NB4 (cell line): Measurements from ENCODE around the gene PHAF1.

Experiments
- POLR2A ChIP-seq: IDR thresholded peaks from 2 replicates; pipeline ENCODE4 v1.6.1; 2011; ENCODE audit warnings: mild to moderate bottlenecking; ENCODE audit not compliant: insufficient read length; ENCODE audit errors: extremely low read depth
- TF ChIP-seq, protein P1 (sequence below): IDR thresholded peaks from one replicate; pipeline ENCODE4 v1.5.1; 2012; ENCODE audit warnings: low read depth, low read length
- TF ChIP-seq, protein P2 (sequence below): IDR thresholded peaks from 2 replicates; pipeline ENCODE4 v1.6.1; 2011; ENCODE audit warnings: low read depth, low read length

DNA sequence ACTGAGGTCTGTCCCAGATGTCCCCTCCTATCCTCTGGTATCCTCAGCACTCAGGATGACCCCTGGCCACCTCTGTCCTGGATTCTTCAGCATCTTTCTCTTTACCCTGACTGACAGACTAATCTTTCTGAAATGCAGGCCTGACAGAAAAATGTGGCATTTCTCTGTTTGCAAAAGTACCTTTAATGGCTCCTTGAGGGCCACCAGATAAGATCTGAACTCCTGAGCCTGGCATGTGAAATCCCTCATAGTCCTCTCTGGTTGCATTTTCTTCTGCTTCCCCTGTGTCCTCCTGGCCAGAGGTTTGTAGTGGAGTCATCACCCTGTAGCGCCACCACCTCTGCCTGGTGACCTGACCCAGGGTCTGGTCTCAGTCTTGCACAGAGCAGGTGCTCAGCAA is 87.1 kb downstream of the PHAF1 start:
- TF ChIP-seq POLR2A: no peak
- TF ChIP-seq, protein P1, sequence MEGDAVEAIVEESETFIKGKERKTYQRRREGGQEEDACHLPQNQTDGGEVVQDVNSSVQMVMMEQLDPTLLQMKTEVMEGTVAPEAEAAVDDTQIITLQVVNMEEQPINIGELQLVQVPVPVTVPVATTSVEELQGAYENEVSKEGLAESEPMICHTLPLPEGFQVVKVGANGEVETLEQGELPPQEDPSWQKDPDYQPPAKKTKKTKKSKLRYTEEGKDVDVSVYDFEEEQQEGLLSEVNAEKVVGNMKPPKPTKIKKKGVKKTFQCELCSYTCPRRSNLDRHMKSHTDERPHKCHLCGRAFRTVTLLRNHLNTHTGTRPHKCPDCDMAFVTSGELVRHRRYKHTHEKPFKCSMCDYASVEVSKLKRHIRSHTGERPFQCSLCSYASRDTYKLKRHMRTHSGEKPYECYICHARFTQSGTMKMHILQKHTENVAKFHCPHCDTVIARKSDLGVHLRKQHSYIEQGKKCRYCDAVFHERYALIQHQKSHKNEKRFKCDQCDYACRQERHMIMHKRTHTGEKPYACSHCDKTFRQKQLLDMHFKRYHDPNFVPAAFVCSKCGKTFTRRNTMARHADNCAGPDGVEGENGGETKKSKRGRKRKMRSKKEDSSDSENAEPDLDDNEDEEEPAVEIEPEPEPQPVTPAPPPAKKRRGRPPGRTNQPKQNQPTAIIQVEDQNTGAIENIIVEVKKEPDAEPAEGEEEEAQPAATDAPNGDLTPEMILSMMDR: no peak
- TF ChIP-seq, protein P2, sequence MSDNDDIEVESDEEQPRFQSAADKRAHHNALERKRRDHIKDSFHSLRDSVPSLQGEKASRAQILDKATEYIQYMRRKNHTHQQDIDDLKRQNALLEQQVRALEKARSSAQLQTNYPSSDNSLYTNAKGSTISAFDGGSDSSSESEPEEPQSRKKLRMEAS: no peak
